NCI-H146 (cell line): ENCODE results near the gene MGAT4A.
"Not testable (repeated sequence)": the region's sequence is repeated elsewhere in the genome, so short reads cannot be mapped to it uniquely, and the experiment has no call there.

Experiments used
- DNase-seq: peaks from one replicate; lab custom pipeline; 2025; lab: John Stamatoyannopoulos, UW

MGAT4A gene

GRCh38 chr2:98759827-98760625 lies 29.1 kb upstream of the MGAT4A start:
- DNase-seq = no peak

- no peak for DNase-seq
These were observed 28.4 kb upstream of the MGAT4A start for GRCh38 chr2:98759338-98759737.

GRCh38 chr2:98757904-98758421 lies 27.0 kb upstream of the MGAT4A start:
- DNase-seq = no peak

GRCh38 chr2:98753801-98754200 lies 22.9 kb upstream of the MGAT4A start:
- no peak for DNase-seq

GRCh38 chr2:98752711-98753110 lies 21.8 kb upstream of the MGAT4A start:
- DNase-seq = not testable (repeated sequence)

GRCh38 chr2:98751748-98752147 lies 20.8 kb upstream of the MGAT4A start:
- DNase-seq = no peak

GRCh38 chr2:98750593-98751282 lies 19.8 kb upstream of the MGAT4A start:
- no peak for DNase-seq

GRCh38 chr2:98749066-98749450 lies 18.1 kb upstream of the MGAT4A start:
- no peak for DNase-seq

GRCh38 chr2:98748292-98749065 lies 17.5 kb upstream of the MGAT4A start:
- DNase-seq = peak; percentile 48

GRCh38 chr2:98747888-98748287 lies 17.0 kb upstream of the MGAT4A start:
- peak; percentile 80 for DNase-seq

- DNase-seq = no peak
These were observed 15.5 kb upstream of the MGAT4A start for GRCh38 chr2:98746426-98746825.

GRCh38 chr2:98744595-98744994 lies 13.7 kb upstream of the MGAT4A start:
- DNase-seq = no peak

- no peak for DNase-seq
These were observed 12.9 kb upstream of the MGAT4A start for GRCh38 chr2:98743835-98744234.

GRCh38 chr2:98739020-98739419 lies 8.1 kb upstream of the MGAT4A start:
- no peak for DNase-seq

- no peak for DNase-seq
These were observed 7.4 kb upstream of the MGAT4A start for GRCh38 chr2:98738304-98738703.

- no peak for DNase-seq
These were observed 6.9 kb upstream of the MGAT4A start for GRCh38 chr2:98737848-98738247.

GRCh38 chr2:98736464-98736889 lies 5.5 kb upstream of the MGAT4A start:
- DNase-seq = no peak

GRCh38 chr2:98734823-98735260 lies 3.9 kb upstream of the MGAT4A start:
- no peak for DNase-seq

- DNase-seq = no peak
These were observed 3.2 kb upstream of the MGAT4A start for GRCh38 chr2:98734162-98734561.

GRCh38 chr2:98732430-98733051 lies 1.6 kb upstream of the MGAT4A start:
- no peak for DNase-seq

- peak; percentile 14 for DNase-seq
These were observed 990 bp upstream of the MGAT4A start for GRCh38 chr2:98731894-98732349.

- peak; percentile 75 for DNase-seq
These were observed 258 bp downstream of the MGAT4A start for GRCh38 chr2:98730707-98731040.
